NCI-H345 treated with DMSO at 0.1 percent for 48 hours (cell line): ENCODE measurements around the gene TPO.

Experiments
- DNase-seq: peaks from one replicate; lab custom pipeline; 2025; ENCODE audit not compliant: unreplicated experiment; lab: John Stamatoyannopoulos, UW

TPO gene

GRCh38 chr2:1446301-1446700, 33.0 kb downstream of the TPO start:
- DNase-seq, result no peak

- no peak for DNase-seq
Measured at GRCh38 chr2:1448009-1448408, 34.7 kb downstream of the TPO start.

- DNase-seq, result no peak
Measured at GRCh38 chr2:1450915-1451314, 37.7 kb downstream of the TPO start.

- no peak for DNase-seq
Measured at GRCh38 chr2:1451422-1451821, 38.2 kb downstream of the TPO start.

GRCh38 chr2:1453561-1453960, 40.3 kb downstream of the TPO start:
- no peak for DNase-seq

GRCh38 chr2:1454346-1454745, 41.1 kb downstream of the TPO start:
- no peak for DNase-seq

GRCh38 chr2:1455466-1455865, 42.2 kb downstream of the TPO start:
- DNase-seq, result no peak

- DNase-seq, result no peak
Measured at GRCh38 chr2:1458432-1458831, 45.2 kb downstream of the TPO start.

- no peak for DNase-seq
Measured at GRCh38 chr2:1459727-1460126, 46.5 kb downstream of the TPO start.

GRCh38 chr2:1460851-1461418, 47.7 kb downstream of the TPO start:
- no peak for DNase-seq

- no peak for DNase-seq
Measured at GRCh38 chr2:1461507-1462390, 48.5 kb downstream of the TPO start.

- no peak for DNase-seq
Measured at GRCh38 chr2:1462994-1463393, 49.7 kb downstream of the TPO start.

GRCh38 chr2:1472350-1472749, 59.1 kb downstream of the TPO start:
- no peak for DNase-seq

- DNase-seq, result no peak
Measured at GRCh38 chr2:1476617-1477195, 63.4 kb downstream of the TPO start.

GRCh38 chr2:1477196-1478040, 64.2 kb downstream of the TPO start:
- no peak for DNase-seq

GRCh38 chr2:1478311-1479305, 65.3 kb downstream of the TPO start:
- DNase-seq, result no peak

- DNase-seq, result no peak
Measured at GRCh38 chr2:1479346-1479745, 66.1 kb downstream of the TPO start.

GRCh38 chr2:1480671-1481076, 67.4 kb downstream of the TPO start:
- DNase-seq, result no peak

- DNase-seq, result no peak
Measured at GRCh38 chr2:1481406-1482252, 68.4 kb downstream of the TPO start.
